Stimulated activated CD8-positive, alpha-beta memory T cell treated with anti-CD3 and anti-CD28 coated beads, Interleukin-2, amount 100 ng/mL, for 48 hours (primary cell): ENCODE data around the gene SQSTM1.

ENCODE experiments used
- DNase-seq, 2 donors: peaks; one replicate each; pipeline ENCODE4 v3.0.0-alpha.2; 2020; ENCODE audit warnings: low read depth in 2 of 2

The SQSTM1 gene

DNA sequence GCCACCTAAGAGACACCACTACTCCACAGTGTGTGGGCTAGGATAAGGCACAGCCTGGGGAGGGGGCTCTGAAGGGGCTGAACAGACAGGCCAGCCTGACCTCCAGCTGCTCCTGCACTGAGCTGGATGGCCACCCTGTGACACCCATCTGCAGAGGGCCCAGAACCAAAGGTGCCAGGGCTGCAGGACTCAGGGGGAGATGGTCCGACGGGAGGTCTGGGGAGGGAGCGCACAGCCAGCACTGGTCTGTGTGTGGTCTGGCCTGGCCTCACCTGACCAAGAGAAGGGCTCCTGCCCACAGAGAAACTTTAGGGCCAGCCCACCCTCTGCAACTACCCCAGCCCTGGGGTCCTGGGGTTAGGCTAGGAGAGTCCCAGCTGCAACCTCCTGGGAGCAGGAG is 26.1 kb upstream of the SQSTM1 start:
- DNase-seq = no peak

DNA sequence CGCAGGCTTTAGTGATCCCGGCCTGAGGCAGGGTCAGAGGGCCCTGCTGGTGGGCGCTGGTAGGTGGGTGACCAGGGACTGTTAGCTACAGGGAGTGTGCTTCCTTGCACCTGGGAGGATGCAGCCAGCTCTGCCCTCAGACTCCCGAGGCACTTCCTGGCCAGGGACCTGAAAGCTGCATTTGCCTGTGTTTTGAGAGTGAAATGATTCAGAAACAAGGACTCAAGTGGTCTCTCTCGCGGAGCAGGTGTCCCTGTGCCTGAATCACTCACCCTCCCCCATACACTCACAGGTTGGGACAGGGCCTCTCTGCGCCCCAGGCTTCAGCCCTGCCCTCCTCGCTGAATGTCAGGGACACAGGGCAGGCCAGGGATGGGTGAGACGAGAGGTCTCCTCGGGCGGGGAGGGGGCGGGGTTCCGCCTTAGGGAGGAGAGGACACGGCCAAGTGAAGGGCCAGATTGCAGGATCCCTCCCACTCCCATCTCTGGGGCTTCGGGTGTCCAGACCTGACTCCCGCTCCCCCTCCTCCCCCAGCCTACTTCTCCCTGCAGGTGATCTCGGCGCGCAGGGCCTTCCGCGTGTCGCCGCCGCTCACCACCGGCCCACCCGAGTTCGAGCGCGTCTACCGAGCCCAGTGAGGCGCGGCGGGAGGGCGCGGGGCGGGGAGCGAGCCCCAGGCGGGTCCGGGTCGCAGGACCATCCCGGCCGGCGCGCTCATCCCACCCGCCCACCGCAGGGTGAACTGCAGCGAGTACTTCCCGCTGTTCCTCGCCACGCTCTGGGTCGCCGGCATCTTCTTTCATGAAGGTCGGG is 25.4 kb upstream of the SQSTM1 start:
- DNase-seq = no peak

DNA sequence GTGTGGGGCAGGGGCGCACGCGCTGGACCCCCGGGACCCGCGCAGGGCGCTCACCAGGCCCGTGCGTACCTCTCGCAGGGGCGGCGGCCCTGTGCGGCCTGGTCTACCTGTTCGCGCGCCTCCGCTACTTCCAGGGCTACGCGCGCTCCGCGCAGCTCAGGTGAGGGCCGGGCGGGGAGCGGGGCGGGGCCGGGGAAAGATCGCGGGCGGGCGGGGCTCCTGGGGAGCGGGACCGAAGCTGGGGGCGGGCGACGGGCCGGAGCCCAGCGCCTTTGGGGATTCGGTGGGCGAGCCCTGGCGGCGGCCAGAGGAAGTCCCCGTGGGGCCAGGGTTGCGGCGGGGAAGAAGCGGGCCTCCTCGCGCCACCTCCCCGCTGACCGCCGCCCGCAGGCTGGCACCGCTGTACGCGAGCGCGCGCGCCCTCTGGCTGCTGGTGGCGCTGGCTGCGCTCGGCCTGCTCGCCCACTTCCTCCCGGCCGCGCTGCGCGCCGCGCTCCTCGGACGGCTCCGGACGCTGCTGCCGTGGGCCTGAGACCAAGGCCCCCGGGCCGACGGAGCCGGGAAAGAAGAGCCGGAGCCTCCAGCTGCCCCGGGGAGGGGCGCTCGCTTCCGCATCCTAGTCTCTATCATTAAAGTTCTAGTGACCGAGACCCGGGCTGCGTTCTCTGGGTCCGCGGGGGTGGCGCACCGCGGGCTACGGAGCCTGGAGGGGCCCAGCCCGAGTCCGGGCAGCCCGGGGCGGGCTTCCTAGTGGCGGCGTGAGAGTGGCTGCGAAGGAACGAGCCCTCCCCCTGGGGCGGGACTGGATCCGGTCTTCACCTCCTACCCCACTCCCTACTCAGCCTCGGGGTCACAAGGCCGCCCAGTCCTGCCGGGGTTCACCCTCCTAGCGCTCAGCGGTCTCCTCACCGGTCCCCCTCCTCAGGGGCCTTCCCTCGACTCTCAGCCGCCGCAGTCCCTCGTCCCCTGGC is 24.6 kb upstream of the SQSTM1 start:
- DNase-seq = peak in 1 of 2 donors; percentile 66

DNA sequence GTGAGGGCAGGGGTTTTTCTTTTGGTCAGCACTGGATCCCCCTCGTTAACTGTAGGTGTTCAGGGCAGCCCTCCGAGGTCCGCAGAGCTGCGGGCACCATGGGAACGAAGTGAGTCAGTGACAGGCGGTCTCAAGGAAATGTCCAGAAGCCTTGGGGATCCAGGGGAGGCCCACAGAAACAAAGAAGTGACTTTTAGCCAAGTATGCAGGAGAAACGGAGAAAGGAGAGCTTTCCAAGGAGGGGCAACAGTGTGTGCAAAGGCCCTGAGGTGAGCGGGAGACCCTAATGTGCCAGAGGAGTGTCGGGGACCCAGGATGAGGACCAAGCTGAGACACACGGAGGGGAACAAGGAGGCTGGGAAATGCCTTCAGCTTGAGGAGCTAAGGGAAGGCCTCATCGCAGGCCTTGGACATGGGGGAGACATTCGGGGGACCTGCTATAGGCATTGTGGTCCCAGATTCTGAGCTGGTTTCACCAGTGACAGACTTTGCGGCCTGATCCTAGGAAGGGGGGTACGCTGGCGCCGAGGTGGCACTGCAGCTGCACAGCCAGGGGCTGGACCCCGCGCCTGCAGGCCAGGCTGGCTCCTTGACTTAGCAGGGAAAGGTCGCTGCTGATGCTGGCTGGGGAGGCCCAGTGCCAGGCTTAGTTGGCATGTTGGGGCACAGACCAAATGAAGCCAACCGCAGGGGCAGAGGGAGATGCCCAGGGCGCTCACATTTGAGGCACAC is 23.7 kb upstream of the SQSTM1 start:
- no peak for DNase-seq

DNA sequence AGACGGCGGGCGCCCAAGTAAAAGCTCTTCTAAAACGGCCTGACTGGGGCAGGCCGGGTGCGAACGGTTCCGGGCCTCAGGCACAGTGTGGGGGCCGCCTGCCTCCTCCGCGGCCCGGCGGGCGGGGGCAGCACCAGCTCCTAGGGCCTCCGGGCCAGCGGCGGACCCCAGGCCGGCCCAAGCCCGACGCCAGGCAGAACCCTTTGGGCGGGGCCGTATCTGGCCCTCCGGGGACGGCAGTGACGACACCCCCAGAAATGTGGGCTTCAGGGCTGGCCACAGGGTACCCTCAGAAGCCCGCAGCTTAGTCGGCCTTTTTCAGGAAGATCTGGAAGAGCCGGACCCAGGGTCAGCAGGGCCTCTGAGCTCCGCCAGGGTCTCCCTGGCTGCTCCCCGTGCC is 23.0 kb upstream of the SQSTM1 start:
- no peak for DNase-seq

DNA sequence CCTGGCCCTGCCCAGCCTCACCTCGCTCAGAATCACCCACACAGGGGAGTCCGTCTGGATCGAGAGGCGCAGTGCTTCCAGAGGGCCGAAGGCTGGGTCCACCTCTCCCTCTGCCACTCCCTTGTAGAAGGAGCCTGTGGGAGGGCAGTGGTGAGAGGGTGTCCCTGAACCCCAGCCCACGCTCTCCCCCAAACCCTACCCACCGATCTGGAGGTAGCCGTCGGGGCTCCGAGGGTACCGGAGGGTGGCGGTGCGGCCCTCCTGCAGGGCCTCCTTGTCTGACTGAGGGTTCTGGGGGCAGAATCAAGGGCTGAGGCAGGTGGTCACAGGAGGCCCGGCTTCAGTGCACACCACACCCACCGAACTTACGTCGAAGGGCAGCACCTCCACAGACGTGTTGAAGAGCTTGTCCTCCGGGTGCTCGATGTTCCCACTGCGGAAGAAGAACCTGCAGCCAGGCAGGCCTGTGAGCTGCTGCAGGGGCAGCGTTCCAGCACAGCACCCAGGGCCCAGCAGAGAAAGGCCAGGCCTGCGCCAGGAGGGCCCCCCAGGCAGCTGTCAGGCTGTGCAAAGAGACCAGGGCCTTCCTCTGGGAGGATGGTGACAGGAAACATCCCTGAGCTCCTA is 22.4 kb upstream of the SQSTM1 start:
- no peak for DNase-seq

DNA sequence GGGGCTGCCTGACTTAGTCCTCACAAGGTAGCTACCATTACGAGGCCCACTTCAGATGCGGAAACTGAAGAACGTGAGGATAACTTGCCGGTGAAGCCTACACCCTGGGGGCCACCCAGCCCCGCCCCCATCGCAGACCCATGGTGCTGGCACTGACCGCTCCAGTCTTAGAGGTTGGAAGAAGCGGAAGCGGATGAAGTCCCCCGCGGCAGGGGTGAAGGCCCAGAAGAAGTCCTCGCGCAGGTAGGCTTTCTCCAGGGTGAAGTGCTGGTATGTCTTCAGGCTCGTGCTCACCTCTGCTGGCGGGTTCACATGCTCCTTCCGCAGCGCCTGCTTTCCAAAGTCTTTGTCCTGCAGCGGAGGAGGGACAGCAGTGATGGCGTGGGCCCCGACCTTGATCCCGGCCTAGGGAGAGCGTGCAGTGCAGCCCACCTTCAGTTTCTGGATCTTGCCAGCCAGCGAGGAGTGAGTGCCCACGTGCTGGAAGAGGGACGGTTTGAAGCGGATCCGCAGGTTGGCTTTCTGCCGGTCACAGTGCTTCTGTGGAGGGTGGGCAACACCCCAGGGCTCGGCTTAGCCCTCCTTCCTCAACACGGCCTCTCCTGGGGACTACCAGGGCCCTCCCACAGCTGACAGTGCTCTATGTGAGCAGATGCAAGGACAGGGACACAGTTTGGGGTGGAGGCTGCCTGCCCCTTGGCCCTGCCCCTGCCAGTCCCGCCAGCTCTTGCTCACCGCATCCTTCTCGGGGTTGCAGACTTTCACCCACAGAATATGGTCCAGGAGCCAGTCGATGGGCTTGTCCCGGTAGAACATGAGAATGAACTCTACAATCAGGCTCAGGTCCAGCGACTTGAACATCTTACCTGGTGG is 21.7 kb upstream of the SQSTM1 start:
- DNase-seq = no peak

DNA sequence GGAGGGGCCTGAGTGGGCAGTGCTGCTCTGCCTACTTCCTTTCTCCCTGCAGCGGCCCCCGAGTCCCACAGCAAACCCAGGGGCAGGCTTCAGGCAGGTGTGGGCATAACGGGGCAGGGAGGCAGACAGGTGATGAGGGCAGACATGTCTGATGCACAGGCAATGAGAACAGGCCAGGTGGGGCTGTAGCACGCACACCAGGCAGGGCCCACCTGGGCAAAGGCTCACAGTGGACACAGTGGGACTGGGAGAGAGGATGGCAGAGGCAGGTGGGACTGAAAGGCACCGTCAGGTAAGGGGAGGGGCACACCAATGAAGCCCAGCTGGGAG is 21.1 kb upstream of the SQSTM1 start:
- no peak for DNase-seq

DNA sequence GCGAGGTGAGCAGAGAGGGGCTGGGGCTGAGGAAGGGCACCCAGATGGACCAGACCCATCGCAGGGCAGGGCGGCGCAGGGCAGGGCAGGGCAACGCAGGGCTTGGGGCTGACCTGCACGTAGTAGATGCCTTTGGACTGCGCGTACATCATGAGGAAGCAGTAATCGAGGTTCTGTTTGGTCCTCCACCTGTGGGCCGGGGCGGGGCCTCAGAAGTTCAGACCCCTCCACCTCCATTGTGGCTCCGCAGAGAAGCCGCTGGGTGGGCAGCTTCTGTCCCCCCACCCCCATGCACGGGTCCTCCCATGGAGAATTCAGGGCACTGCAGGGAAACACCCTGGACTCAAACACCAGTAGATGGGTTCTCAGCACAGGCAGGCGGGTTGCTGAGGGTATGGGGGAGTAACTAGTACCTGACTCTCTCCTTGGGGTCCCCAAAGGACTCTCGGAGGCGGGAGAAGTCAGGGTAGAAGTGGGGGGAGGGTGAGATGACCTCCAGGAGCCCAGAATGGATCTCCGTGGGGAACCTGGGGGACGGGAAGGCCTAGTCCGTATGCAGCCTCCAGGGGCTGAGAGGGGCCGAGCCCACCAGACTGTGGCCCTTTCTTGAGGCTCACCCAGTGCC is 20.5 kb upstream of the SQSTM1 start:
- no peak for DNase-seq

DNA sequence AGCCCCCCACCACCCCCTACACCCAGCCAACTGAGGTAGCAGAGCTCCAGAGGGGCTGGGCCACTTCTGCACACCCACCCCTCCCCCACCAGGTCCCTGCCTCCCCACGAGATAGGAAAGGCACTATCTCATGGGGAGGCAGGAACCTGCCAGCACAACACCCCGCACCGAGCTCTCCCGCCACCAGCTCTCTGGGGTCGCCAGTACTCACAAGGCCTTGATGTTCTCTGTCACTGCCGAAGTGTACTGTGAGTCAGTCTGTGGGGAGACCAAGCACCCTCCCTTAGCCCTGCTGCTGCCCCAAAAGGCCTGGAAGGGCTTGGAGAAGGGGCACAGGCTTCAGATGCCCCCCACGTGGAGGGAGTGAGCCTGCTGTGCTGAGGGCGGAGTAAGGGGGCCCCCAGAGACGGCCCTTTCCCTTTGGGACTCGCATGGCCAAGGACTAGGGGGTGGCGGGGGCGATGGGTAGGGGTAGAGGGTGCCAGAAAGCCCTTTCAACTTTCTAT is 20.0 kb upstream of the SQSTM1 start:
- no peak for DNase-seq

DNA sequence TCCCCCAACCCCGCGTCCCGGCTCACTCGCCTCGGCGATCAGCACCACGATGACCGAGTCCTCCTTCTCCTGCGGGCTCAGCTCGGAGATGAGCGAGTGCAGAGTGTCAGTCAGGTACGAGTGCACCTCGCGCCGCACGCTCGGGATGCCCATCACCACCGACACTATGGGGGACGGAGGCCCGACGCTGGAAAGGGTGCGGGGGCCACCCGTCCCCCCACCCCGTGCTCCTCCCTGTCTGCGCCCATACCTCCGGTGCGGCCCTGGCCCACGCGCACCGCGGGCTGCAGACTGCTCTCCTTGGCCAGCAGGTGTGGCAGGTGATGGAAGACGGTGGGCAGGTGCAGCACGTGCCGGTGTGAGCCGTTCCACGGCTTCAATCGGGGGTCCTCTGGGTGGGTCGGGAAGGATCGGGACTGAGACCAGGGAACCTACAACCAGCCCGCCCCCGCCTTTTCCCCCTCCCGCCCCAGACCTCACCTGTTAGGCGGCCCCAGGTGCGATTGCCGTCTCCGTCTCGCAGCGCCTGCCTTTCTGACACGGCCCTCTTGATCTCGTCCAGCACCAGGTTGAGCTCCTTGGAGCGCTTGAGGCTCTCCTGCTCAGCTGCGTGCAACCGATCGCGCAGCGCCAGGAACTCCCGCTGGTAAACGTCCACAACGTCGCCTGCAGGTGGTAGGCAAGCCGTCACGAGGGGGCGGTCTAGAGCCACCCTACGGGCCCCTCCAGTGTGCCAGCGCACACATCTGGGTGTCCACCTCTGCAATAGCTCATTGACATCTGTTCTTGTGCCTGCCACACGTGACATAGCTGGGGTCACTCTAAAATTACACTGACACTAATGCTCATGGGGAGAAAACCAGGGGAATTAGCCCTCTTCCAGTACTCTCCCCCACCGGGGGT is 19.1 kb upstream of the SQSTM1 start:
- DNase-seq = peak; percentile 79 to 82

DNA sequence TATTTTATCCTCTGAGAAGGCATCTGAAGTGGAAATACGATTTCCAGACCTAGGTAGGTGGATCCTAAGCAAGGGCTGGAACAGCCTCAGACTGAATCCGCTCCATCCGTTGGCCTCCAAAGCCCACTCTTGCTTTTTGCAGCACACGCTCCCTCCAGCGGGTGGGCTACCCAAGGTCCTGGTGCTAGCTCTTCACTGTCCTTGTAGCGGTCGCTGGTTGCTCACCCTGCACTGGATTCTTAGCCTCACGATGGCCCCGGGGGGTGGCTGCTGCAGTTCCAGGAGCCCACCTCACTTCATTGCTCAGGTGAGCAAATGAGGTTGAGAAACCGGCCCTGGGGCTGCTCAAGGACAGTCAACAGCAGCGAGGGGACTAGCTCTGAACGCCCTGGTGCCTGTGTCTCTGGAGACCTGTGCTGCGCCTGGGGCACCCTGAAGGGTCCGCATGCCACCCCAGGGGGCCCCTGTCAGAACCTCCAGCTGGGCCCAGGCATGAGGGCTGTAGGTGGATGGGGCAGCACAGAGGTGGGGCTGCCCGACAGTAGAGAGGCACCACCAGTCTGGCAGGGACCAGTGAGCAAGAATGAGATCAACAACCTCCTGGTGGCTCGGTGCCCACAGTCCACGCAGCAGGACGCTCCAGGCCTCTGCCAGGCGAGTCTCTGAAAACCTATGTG is 18.4 kb upstream of the SQSTM1 start:
- no peak for DNase-seq

DNA sequence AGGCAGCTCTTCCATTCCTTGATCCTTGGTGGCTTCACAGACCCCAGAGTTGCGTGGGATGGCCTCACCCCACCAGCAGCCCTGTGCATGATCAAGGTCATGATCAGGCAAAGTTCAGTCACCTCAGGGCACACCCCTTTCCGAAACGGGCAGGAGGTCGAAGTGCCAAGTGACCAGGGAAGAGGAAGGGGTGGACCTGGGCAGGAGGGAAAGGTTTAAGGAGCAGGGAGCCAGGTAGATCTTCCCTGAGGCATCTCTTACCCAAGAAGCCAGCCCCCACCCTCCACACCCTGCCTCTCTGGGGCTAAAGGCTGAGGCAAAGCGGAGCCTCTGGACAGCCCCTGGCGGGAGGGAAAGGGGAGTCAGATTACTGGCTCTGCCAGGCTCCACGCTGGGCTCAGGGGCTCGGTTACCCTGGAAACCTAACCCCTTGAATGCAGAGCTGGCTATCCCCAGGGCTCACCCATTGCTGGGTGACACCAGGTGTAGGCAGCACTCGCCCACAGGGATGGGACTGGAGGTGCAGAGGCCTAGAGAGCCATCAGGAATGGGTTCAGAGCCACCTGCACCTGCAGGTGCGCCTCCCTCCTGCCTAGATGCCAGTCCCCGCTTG is 17.6 kb upstream of the SQSTM1 start:
- DNase-seq = no peak

DNA sequence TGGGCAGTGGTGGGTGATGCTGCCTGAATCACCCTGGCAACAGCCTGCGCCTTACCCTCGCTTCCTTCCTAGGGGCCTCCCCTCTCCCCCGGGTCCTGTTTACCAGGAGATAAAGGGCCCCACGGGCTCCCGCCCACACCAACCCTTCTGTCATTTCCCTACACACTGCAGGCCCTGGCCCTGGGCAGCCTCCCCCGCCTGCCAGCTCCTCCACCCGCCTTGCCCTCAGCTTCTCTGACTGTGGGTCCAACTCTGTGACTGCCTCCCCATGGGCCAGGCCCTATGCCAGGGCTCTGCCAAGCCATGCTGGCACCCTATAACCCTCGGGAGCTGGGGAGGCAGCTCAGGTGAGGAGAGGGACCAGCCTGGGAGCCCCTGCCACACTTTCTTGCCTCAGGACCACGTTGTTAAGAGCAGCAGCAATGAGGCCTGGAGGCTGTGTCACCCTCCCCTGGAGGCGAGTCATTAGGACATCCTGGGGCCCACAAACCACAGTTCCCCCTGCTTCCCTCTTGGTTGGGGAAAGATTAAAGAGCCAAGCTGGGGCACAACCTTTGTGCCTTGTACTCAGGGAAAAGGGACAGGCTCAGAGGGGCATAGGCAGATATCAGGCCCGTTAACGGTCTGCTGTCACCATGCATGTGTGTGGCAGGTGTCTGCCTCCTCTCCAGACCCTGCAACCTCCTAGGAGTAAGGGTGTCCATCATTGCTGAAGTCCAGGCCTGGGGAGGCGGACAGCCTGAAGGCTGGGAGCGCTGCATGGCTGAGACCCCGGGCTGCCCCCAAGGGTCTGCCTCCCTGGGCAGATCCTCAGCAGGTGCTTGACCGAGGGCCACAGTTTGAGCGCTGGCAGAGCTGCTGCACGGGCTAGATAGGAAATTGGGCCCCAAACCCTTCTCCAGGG is 16.8 kb upstream of the SQSTM1 start:
- DNase-seq = peak in 1 of 2 donors; percentile 54

DNA sequence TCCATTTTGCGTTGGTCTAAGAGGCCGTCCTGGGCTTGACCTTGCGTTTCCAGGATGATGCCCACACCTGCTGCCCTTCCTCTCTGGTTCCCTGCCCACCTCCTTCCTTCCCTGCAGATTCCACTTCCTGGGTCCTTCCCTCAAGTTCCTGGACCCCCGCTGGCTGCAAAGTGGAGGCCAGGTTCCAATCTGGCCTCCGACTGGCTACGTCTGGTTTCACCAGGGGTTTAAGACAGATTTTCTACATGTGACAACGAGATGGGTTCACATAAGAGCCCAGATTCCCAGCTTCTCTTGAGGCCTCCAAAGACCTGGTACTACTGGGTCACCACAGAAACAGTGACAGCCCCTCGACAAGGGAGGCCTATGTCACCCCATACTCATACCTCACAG is 16.2 kb upstream of the SQSTM1 start:
- no peak for DNase-seq

DNA sequence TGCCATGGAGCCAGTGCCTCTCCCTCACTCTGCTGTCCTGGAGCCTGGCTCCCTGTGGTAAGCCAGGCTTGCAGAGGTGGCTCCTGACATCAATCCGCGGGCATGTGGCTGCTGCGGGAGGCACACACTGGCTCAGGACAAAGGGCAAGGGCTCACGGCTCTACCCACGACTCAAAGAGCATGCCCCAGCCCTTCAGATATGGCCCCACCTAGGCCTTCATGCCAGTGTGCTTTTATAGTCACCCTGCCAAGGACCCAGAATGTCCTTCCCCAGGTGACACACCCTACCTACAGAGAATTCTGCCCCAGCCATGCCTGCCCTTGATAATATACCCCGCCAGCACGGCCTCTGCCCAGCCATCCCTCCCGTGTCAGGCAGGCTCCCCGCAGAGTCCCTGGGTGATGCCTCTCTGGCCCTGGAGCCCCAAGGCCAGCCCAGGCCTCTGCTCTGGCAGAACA is 15.6 kb upstream of the SQSTM1 start:
- DNase-seq = no peak
